Mesothelial cell of epicardium (in vitro differentiated cells): ENCODE data around the gene RAD1. TPM values are rescaled to one million over a fixed set of nuclear protein-coding genes. Genes with fewer than 3 reads are reported as not detected.

Experiments
- DNase-seq, 2 experiments: peaks; one replicate each; pipeline ENCODE4 v3.0.0; 2021; ENCODE audit warnings: low spot score in 2 of 2; ENCODE audit not compliant: unreplicated experiment in 2 of 2
- H3K27ac Mint-ChIP-seq: 2 replicates; pipeline ENCODE4 v1.8.0; 2021; ENCODE audit warnings: mixed read lengths
- H3K27me3 Mint-ChIP-seq: 2 replicates; pipeline ENCODE4 v1.8.0; 2021; ENCODE audit warnings: low read depth, mixed read lengths
- H3K36me3 Mint-ChIP-seq: 2 replicates; pipeline ENCODE4 v1.8.0; 2021; ENCODE audit warnings: mixed read lengths
- H3K4me1 Mint-ChIP-seq: 2 replicates; pipeline ENCODE4 v1.8.0; 2021; ENCODE audit warnings: mixed read lengths
- H3K4me3 Mint-ChIP-seq: 2 replicates; pipeline ENCODE4 v1.8.0; 2021; ENCODE audit warnings: mild to moderate bottlenecking, moderate library complexity, mixed read lengths
- H3K9me3 Mint-ChIP-seq: 2 replicates; pipeline ENCODE4 v1.8.0; 2021; ENCODE audit warnings: mixed read lengths
- total RNA-seq: library from RNA; stranded (reverse); gene quantifications from 3 replicates; pipeline ENCODE4 v1.2.1, GENCODE V29; 2021
- TF ChIP-seq, protein P1 (sequence below): fragments of 200-600 bp; sonication (generic); IDR thresholded peaks from one replicate; pipeline ENCODE4 v1.5.0; 2021; ENCODE audit warnings: antibody characterized with exemption; ENCODE audit not compliant: unreplicated experiment

The RAD1 gene, protein sequence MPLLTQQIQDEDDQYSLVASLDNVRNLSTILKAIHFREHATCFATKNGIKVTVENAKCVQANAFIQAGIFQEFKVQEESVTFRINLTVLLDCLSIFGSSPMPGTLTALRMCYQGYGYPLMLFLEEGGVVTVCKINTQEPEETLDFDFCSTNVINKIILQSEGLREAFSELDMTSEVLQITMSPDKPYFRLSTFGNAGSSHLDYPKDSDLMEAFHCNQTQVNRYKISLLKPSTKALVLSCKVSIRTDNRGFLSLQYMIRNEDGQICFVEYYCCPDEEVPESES
- 22.9 to 24.4 TPM (median 23.9 TPM) in 3 replicates for total RNA-seq

DNA sequence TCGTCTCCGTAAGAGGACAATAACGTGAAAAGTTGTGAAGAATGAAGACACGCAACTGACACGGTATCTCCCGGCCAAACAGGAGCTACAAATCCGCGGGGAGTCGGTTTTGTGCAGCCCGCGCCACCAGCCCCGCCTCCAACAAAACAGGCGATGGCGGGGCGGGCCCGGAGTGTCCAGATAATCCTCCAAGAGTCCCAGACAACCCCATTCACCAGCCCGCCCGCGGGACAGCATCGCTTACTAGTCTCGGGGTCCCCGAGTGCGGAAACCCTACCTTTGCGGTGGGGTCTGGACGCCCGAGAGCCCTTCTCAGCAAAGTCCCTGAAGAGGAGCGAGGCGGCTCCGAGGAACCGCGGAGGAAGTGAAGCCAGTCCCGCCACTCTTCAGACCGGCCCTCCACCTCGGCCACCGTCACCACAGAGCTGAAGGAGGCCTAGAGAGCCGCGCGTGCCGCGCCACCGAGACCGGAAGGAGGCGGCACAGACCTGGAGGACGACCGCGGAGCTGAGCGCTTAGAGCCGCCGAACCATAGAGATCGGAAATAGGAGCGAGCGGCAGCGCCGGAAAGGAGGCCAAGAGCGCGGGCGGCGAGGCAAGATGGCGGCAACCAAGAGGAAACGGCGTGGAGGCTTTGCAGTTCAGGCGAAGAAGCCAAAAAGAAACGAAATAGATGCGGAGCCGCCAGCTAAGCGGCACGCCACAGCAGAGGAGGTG is at the start of gene RAD1, which contains the start of gene BRIX1:
TSS of gene RAD1 (minus strand) at position 366 of the 717 bp plus-strand sequence. CDS start 612 bp downstream, outside the sequence.
TSS of gene BRIX1 (plus strand) at position 573 of the 717 bp plus-strand sequence. CDS start at position 601, 28 bp downstream.
- no peaks in the 10 kb centered on the region for H3K27me3 Mint-ChIP-seq
- DNase-seq, result peak; percentile 87 to 92
- no peak within 1 kb of the TSS for H3K4me3 Mint-ChIP-seq
- H3K36me3 Mint-ChIP-seq, result peaks cover 12% of the 10 kb centered on the region
- TF ChIP-seq, protein P1, sequence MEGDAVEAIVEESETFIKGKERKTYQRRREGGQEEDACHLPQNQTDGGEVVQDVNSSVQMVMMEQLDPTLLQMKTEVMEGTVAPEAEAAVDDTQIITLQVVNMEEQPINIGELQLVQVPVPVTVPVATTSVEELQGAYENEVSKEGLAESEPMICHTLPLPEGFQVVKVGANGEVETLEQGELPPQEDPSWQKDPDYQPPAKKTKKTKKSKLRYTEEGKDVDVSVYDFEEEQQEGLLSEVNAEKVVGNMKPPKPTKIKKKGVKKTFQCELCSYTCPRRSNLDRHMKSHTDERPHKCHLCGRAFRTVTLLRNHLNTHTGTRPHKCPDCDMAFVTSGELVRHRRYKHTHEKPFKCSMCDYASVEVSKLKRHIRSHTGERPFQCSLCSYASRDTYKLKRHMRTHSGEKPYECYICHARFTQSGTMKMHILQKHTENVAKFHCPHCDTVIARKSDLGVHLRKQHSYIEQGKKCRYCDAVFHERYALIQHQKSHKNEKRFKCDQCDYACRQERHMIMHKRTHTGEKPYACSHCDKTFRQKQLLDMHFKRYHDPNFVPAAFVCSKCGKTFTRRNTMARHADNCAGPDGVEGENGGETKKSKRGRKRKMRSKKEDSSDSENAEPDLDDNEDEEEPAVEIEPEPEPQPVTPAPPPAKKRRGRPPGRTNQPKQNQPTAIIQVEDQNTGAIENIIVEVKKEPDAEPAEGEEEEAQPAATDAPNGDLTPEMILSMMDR, result no peak
- peaks cover 29% of the 10 kb centered on the region for H3K4me1 Mint-ChIP-seq
- H3K9me3 Mint-ChIP-seq, result no peaks in the 10 kb centered on the region
- H3K27ac Mint-ChIP-seq, result no peak within 1 kb of the TSS

DNA sequence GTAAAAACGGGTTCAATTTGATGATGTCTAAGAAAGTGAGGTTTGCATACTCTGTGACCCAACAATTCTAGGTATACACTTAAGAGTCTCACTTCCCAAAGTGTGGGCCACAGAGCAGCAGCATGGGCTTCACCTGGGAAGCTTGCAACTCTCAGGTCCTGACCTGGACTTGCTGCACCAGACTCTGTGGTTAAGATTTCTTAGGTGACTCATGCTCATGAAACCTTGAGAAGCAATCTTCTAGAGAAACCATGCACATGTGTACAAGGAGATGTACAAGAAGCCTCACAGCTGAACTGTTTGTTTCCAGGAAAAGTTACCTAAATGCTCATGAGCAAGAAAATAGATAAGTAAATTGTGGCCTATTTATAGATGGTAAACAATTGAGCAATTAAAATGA is 44.0 kb upstream of the RAD1 start:
- no peaks in the 10 kb centered on the region for H3K27me3 Mint-ChIP-seq
- TF ChIP-seq, protein P1, result no peak
- no peak overlapping the region for H3K4me3 Mint-ChIP-seq
- no peak for DNase-seq
- H3K36me3 Mint-ChIP-seq, result peaks cover 14% of the 10 kb centered on the region
- no peaks in the 10 kb centered on the region for H3K4me1 Mint-ChIP-seq
- no peaks in the 10 kb centered on the region for H3K9me3 Mint-ChIP-seq
- no peak overlapping the region for H3K27ac Mint-ChIP-seq

DNA sequence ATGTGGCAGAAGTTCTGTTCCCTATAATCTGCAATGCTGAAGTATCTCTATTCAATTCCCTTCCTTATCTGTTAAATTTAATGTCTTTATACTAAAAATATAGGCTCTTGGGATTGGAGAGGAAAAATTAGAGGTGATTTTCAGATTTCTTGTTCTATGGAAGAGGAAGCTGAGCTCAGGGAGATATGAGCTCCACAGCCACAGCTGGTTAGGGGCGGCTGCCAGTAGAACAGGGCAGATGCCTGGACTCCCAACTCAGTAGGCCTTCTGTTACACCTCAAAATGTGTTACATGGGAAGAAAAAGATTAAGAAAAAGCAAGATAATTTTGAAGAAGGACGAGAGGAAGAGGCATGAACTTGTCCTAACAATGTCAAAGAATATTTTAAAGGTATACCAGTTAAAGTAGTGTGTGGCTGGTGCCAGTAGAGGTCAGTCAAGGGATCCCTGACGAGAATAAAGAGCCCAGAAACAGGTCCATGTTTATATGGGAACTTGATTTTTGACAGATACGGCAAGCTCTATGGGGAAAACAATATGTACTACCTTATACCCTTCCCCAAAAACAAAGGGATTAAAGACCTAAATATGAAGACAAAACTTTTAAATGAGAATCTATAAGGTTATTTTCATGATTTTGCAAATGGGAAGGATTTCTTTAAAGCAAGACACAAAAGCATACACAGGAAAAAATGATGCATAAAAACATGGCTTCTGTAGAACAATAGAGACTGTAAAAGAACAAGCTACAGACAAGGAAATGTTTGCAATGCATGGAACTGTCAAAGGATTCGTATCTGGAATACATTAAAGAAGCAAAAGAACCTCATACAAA is 42.8 kb upstream of the RAD1 start:
- no peak for DNase-seq
- H3K36me3 Mint-ChIP-seq, result peaks cover 19% of the 10 kb centered on the region
- no peaks in the 10 kb centered on the region for H3K9me3 Mint-ChIP-seq
- H3K27ac Mint-ChIP-seq, result no peak overlapping the region
- no peaks in the 10 kb centered on the region for H3K27me3 Mint-ChIP-seq
- no peak overlapping the region for H3K4me3 Mint-ChIP-seq
- H3K4me1 Mint-ChIP-seq, result no peaks in the 10 kb centered on the region
- TF ChIP-seq, protein P1, result peak; percentile 13

DNA sequence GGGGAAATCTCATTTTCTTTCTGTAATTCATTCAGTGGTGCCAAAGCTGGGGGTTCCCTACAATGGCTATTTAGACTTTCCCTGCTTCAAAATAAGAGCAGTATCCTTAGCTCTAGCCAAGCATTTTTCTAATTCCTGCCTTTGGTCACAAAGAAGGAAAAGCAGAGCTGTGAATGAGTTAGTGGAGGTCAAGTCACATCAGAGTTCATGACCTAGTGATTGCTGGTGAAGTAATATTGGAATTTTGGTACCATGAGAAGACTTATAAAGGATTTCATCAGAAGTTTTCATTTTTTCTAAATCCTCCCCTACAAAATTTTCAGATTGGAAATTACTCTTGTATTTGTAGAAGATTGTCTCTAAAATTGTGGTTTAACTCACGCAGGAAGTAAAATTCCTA is 42.0 kb upstream of the RAD1 start:
- no peaks in the 10 kb centered on the region for H3K9me3 Mint-ChIP-seq
- TF ChIP-seq, protein P1, result no peak
- H3K27ac Mint-ChIP-seq, result no peak overlapping the region
- peaks cover 21% of the 10 kb centered on the region for H3K36me3 Mint-ChIP-seq
- no peak overlapping the region for H3K4me3 Mint-ChIP-seq
- no peaks in the 10 kb centered on the region for H3K4me1 Mint-ChIP-seq
- no peaks in the 10 kb centered on the region for H3K27me3 Mint-ChIP-seq
- DNase-seq, result no peak

DNA sequence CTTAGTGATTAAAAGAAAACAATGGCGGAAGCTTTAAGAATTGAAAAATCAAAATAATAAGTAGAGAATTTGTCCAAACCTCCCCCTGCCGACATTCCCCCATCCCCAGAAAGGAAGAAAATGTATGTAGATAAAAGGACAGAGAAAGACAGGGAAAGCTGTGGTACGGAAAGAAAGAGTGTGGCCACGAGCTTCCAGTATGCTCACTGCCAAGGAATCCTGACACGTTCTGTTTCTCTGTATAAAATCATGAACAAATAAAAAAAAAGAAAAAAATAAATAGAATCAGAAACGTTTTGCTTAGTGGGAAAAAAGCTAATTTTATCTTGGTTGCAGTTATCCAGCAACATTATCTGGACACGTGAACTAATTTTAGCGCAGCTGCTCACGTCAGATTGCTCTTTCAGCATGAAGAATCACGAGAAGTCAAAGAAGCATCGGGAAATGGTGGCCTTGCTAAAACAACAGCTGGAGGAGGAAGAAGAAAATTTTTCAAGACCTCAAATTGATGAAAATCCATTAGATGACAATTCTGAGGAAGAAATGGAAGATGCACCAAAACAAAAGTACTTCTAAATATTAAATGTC is 29.2 kb upstream of the RAD1 start:
- H3K9me3 Mint-ChIP-seq, result no peaks in the 10 kb centered on the region
- TF ChIP-seq, protein P1, result no peak
- H3K4me1 Mint-ChIP-seq, result no peaks in the 10 kb centered on the region
- no peak for DNase-seq
- H3K27me3 Mint-ChIP-seq, result no peaks in the 10 kb centered on the region
- peaks cover 45% of the 10 kb centered on the region for H3K36me3 Mint-ChIP-seq
- no peak overlapping the region for H3K4me3 Mint-ChIP-seq
- H3K27ac Mint-ChIP-seq, result no peak overlapping the region
